Measurements from ENCODE around the gene DDR1. TPM values are rescaled to one million over a fixed set of nuclear protein-coding genes. Genes with fewer than 3 reads are reported as not detected.

DDR1 gene
- total and polyA plus RNA-seq, 2 experiments from 2014 or later = 58.3 to 154 TPM

DNA sequence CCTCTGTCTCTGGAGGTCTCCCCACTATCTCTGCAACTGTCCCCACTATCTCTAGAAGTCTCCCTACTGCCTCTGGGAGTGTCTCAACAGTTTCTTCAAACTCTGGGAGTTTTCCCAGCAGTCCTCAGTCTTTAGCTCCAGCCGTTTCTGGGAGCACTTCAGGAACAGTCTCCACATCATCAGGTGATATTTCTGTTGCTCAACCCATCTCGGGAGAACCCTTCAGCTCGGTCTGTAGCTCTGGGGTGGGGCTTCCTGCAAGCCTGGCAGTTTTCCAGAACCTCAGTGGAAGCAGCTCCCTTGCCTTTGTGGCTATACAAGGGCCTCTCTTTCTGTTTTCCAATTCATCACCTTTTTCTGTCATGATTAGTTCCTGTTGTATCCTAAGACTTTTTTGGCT lies 50.7 kb downstream of the DDR1 start:
- H3F3A ChIP-seq (replicated peaks; ENCODE audit: low read depth) = no peaks in the 10 kb centered on the region
- no peaks in the 10 kb centered on the region for H3K36me3 ChIP-seq (ENCODE audit: insufficient read depth)
- H3K4me1 ChIP-seq (ENCODE audit: insufficient read depth) = peaks cover 6% of the 10 kb centered on the region; the same call in 1 of the 2 replicates
- no peaks in the 10 kb centered on the region for H3K27me3 ChIP-seq (ENCODE audit: insufficient read depth)
- Mint-ChIP-seq H3K27ac (no peak overlapping the region), H3K4me1 (peaks cover 22% of the 10 kb centered on the region), H3K4me3 (no peak overlapping the region), H3K9me3 (no peaks in the 10 kb centered on the region), H3K27me3 (ENCODE audit: insufficient read depth, low read depth, poor library complexity) (peaks cover 6% of the 10 kb centered on the region), H3K36me3 (ENCODE audit: low read depth) (no peaks in the 10 kb centered on the region; the same call in 2 of the 3 replicates)
- no peak for DNase-seq (ENCODE audit: low spot score)
- TF ChIP-seq, protein P1, sequence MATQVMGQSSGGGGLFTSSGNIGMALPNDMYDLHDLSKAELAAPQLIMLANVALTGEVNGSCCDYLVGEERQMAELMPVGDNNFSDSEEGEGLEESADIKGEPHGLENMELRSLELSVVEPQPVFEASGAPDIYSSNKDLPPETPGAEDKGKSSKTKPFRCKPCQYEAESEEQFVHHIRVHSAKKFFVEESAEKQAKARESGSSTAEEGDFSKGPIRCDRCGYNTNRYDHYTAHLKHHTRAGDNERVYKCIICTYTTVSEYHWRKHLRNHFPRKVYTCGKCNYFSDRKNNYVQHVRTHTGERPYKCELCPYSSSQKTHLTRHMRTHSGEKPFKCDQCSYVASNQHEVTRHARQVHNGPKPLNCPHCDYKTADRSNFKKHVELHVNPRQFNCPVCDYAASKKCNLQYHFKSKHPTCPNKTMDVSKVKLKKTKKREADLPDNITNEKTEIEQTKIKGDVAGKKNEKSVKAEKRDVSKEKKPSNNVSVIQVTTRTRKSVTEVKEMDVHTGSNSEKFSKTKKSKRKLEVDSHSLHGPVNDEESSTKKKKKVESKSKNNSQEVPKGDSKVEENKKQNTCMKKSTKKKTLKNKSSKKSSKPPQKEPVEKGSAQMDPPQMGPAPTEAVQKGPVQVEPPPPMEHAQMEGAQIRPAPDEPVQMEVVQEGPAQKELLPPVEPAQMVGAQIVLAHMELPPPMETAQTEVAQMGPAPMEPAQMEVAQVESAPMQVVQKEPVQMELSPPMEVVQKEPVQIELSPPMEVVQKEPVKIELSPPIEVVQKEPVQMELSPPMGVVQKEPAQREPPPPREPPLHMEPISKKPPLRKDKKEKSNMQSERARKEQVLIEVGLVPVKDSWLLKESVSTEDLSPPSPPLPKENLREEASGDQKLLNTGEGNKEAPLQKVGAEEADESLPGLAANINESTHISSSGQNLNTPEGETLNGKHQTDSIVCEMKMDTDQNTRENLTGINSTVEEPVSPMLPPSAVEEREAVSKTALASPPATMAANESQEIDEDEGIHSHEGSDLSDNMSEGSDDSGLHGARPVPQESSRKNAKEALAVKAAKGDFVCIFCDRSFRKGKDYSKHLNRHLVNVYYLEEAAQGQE (IDR thresholded peaks at IDR 0.05; ENCODE audit: unreplicated experiment) = no peak
- no peak for TF ChIP-seq NANOG (IDR thresholded peaks at IDR 0.05; ENCODE audit: borderline replicate concordance)
- no peak for TF ChIP-seq EZH2phosphoT487 (IDR thresholded peaks at IDR 0.05; ENCODE audit: unreplicated experiment)
- TF ChIP-seq, protein P2, sequence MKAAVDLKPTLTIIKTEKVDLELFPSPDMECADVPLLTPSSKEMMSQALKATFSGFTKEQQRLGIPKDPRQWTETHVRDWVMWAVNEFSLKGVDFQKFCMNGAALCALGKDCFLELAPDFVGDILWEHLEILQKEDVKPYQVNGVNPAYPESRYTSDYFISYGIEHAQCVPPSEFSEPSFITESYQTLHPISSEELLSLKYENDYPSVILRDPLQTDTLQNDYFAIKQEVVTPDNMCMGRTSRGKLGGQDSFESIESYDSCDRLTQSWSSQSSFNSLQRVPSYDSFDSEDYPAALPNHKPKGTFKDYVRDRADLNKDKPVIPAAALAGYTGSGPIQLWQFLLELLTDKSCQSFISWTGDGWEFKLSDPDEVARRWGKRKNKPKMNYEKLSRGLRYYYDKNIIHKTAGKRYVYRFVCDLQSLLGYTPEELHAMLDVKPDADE (IDR thresholded peaks at IDR 0.05) = no peak
- H3K79me2 ChIP-seq (replicated peaks; ENCODE audit: insufficient read depth) = no peaks in the 10 kb centered on the region
- ATAC-seq = no peak
- H3K9me2 ChIP-seq (ENCODE audit: insufficient read depth) = no peaks in the 10 kb centered on the region
- H4K20me1 ChIP-seq (replicated peaks; ENCODE audit: insufficient read depth) = no peaks in the 10 kb centered on the region
- H3K4me3 ChIP-seq = no peak overlapping the region
- H3K4me2 ChIP-seq = no peak overlapping the region
- no peak overlapping the region for H2AFZ ChIP-seq
- H3K27ac ChIP-seq (ENCODE audit: low read depth) = no peak overlapping the region

DNA sequence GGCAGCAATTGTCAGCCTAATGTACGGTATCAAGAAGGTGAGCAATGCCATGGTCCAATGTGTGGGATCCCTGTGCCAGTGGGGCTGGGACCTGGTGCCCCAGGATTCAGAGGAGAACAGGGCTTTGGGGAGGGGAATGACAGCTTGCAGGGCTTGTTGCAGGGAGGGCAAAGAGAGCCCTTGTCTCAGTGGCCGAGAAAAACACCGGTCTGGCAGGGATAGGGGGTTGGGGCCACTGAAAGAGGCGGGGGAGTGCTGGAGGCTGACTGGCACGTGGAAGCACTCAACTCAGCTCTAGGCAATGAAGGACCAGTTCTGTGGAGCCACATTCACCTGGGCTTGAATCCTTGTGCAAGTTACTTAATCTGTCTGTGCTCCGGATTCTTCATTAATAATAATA lies 52.9 kb downstream of the DDR1 start:
- H3K4me3 Mint-ChIP-seq = no peak overlapping the region
- H3K36me3 Mint-ChIP-seq (ENCODE audit: low read depth) = no peaks in the 10 kb centered on the region; the same call in 2 of the 3 replicates
- Histone ChIP-seq H3K4me2 (no peak overlapping the region), H3K36me3 (ENCODE audit: insufficient read depth) (no peaks in the 10 kb centered on the region), H3K4me3 (no peak overlapping the region), H3K27ac (ENCODE audit: low read depth) (no peak overlapping the region), H3K27me3 (ENCODE audit: insufficient read depth) (no peaks in the 10 kb centered on the region), H3K9me2 (ENCODE audit: insufficient read depth) (peaks cover 5% of the 10 kb centered on the region; the same call in 1 of the 2 replicates), H3K4me1 (ENCODE audit: insufficient read depth) (peaks cover 16% of the 10 kb centered on the region), H3F3A (replicated peaks; ENCODE audit: low read depth) (no peaks in the 10 kb centered on the region), H3K79me2 (replicated peaks; ENCODE audit: insufficient read depth) (no peaks in the 10 kb centered on the region), H4K20me1 (replicated peaks; ENCODE audit: insufficient read depth) (no peaks in the 10 kb centered on the region), H2AFZ (0 out of 2 replicates have a peak overlapping the region, but pooled peaks have one; percentile 43)
- peaks cover 14% of the 10 kb centered on the region for H3K27me3 Mint-ChIP-seq (ENCODE audit: insufficient read depth, low read depth, poor library complexity)
- ATAC-seq (no peak; the same call in 2 of the 3 replicates), DNase-seq (ENCODE audit: low spot score) (no peak)
- no peak for TF ChIP-seq EZH2phosphoT487 (IDR thresholded peaks at IDR 0.05; ENCODE audit: unreplicated experiment)
- H3K9me3 Mint-ChIP-seq = no peaks in the 10 kb centered on the region
- H3K27ac Mint-ChIP-seq = no peak overlapping the region
- peaks cover 29% of the 10 kb centered on the region for H3K4me1 Mint-ChIP-seq

DNA sequence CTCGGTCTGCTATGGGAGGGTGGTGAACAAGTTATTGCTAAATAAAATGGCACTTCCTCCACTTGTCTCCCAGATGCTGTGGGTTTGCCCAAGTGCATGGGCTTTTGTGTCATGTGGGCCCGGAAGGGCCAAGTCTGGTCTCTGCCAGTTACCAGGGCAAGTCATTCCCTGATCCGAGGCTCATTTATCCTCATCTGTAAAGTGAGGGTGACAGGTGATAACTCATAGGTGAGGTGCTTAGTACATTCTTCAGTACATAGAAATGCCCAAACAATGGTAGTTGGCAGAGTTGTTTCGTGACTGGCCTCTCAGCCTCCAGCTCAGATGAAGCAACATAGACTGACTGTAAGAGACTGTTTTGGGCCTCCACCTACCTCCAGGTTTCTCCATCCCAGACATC lies 54.4 kb downstream of the DDR1 start:
- Mint-ChIP-seq H3K9me3 (no peaks in the 10 kb centered on the region), H3K27ac (no peak overlapping the region), H3K36me3 (ENCODE audit: low read depth) (no peaks in the 10 kb centered on the region; the same call in 2 of the 3 replicates), H3K4me3 (no peak overlapping the region), H3K27me3 (ENCODE audit: insufficient read depth, low read depth, poor library complexity) (peaks cover 14% of the 10 kb centered on the region), H3K4me1 (peaks cover 35% of the 10 kb centered on the region)
- Histone ChIP-seq H3K4me3 (no peak overlapping the region), H3K36me3 (ENCODE audit: insufficient read depth) (no peaks in the 10 kb centered on the region), H3K27ac (ENCODE audit: low read depth) (no peak overlapping the region), H3F3A (replicated peaks; ENCODE audit: low read depth) (no peaks in the 10 kb centered on the region), H3K4me2 (no peak overlapping the region), H3K4me1 (ENCODE audit: insufficient read depth) (peaks cover 17% of the 10 kb centered on the region), H4K20me1 (replicated peaks; ENCODE audit: insufficient read depth) (no peaks in the 10 kb centered on the region), H2AFZ (no peak overlapping the region), H3K9me2 (ENCODE audit: insufficient read depth) (peaks cover 5% of the 10 kb centered on the region; the same call in 1 of the 2 replicates), H3K79me2 (replicated peaks; ENCODE audit: insufficient read depth) (no peaks in the 10 kb centered on the region), H3K27me3 (ENCODE audit: insufficient read depth) (no peaks in the 10 kb centered on the region)
- DNase-seq (ENCODE audit: low spot score) = no peak
- ATAC-seq = no peak
- TF ChIP-seq, protein P3, sequence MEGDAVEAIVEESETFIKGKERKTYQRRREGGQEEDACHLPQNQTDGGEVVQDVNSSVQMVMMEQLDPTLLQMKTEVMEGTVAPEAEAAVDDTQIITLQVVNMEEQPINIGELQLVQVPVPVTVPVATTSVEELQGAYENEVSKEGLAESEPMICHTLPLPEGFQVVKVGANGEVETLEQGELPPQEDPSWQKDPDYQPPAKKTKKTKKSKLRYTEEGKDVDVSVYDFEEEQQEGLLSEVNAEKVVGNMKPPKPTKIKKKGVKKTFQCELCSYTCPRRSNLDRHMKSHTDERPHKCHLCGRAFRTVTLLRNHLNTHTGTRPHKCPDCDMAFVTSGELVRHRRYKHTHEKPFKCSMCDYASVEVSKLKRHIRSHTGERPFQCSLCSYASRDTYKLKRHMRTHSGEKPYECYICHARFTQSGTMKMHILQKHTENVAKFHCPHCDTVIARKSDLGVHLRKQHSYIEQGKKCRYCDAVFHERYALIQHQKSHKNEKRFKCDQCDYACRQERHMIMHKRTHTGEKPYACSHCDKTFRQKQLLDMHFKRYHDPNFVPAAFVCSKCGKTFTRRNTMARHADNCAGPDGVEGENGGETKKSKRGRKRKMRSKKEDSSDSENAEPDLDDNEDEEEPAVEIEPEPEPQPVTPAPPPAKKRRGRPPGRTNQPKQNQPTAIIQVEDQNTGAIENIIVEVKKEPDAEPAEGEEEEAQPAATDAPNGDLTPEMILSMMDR (conservative IDR thresholded peaks at IDR 0.05; ENCODE audit: low read depth in 2 of 2) = no peak
- TF ChIP-seq NANOG (IDR thresholded peaks at IDR 0.05; ENCODE audit: borderline replicate concordance) = no peak
- TF ChIP-seq, protein P1 (IDR thresholded peaks at IDR 0.05; ENCODE audit: unreplicated experiment) = no peak
- TF ChIP-seq POLR2AphosphoS5 (IDR thresholded peaks at IDR 0.05; ENCODE audit: low read depth) = no peak

All from GM23338 (cell line).